Loucy (cell line): ENCODE data around the gene ZNF609.

Source experiments
- H2AFZ ChIP-seq: fragments of 200-600 bp; sonication (generic); 2 replicates; pipeline ENCODE4 v1.6.0; 2016; ENCODE audit warnings: antibody characterized with exemption, mild to moderate bottlenecking, low read length, moderate library complexity
- H3F3A ChIP-seq: fragments of 200-600 bp; 2 replicates; pipeline ENCODE4 v1.6.0; 2016; ENCODE audit warnings: antibody characterized with exemption, low read depth, mild to moderate bottlenecking
- H3K27me3 ChIP-seq: fragments of 200-600 bp; sonication (generic); 2 replicates; pipeline ENCODE4 v1.6.1; 2014; ENCODE audit warnings: low read length, mild to moderate bottlenecking; ENCODE audit not compliant: insufficient read depth, poor library complexity, severe bottlenecking
- H3K36me3 ChIP-seq: fragments of 200-600 bp; sonication (generic); 2 replicates; pipeline ENCODE4 v1.6.1; 2016; ENCODE audit warnings: low read length; ENCODE audit not compliant: insufficient read depth
- H3K4me1 ChIP-seq: fragments of 200-600 bp; sonication (generic); 2 replicates; pipeline ENCODE4 v1.5.1; 2014; ENCODE audit warnings: low read length, mild to moderate bottlenecking; ENCODE audit not compliant: insufficient read depth, poor library complexity, severe bottlenecking
- H3K4me2 ChIP-seq: fragments of 200-600 bp; sonication (generic); 2 replicates; pipeline ENCODE4 v1.6.0; 2014; ENCODE audit warnings: antibody characterized with exemption, low read length, low read depth, mild to moderate bottlenecking; ENCODE audit not compliant: poor library complexity, severe bottlenecking
- H3K4me3 ChIP-seq: fragments of 200-600 bp; sonication (generic); 2 replicates; pipeline ENCODE4 v1.5.1; 2014; ENCODE audit warnings: low read length, mild to moderate bottlenecking, mixed read lengths; ENCODE audit not compliant: poor library complexity, severe bottlenecking
- H3K79me2 ChIP-seq: fragments of 200-600 bp; sonication (generic); 2 replicates; pipeline ENCODE4 v1.6.1; 2014; ENCODE audit warnings: low read length; ENCODE audit not compliant: insufficient read depth
- H3K9ac ChIP-seq: fragments of 200-600 bp; sonication (generic); 2 replicates; pipeline ENCODE4 v1.6.0; 2014; ENCODE audit warnings: mild to moderate bottlenecking, low read depth, low read length, moderate library complexity; ENCODE audit not compliant: poor library complexity, severe bottlenecking
- H3K9me2 ChIP-seq: fragments of 200-600 bp; sonication (generic); replicated peaks from 2 replicates; pipeline ENCODE4 v1.6.1; 2016; ENCODE audit warnings: low read depth, low read length, mixed read lengths
- H3K9me3 ChIP-seq: fragments of 200-600 bp; sonication (generic); 2 replicates; pipeline ENCODE4 v1.6.1; 2014; ENCODE audit warnings: mild to moderate bottlenecking, antibody characterized with exemption, low read length, low read depth; ENCODE audit not compliant: insufficient read depth
- H4K20me1 ChIP-seq: fragments of 200-600 bp; sonication (generic); 2 replicates; pipeline ENCODE4 v1.6.0; 2014; ENCODE audit warnings: antibody characterized with exemption, low read length, mild to moderate bottlenecking; ENCODE audit not compliant: insufficient read depth, poor library complexity, severe bottlenecking
- CTCF ChIP-seq: fragments of 200-600 bp; sonication (generic); conservative IDR thresholded peaks from 2 replicates; pipeline ENCODE4 v1.5.1; 2014; ENCODE audit warnings: mild to moderate bottlenecking, antibody characterized with exemption, low read length
- EZH2phosphoT487 ChIP-seq: fragments of 200-600 bp; IDR thresholded peaks from 2 replicates; pipeline ENCODE4 v1.6.1; 2018; ENCODE audit warnings: antibody characterized with exemption, mild to moderate bottlenecking, moderate library complexity, borderline replicate concordance

Gene ZNF609

DNA sequence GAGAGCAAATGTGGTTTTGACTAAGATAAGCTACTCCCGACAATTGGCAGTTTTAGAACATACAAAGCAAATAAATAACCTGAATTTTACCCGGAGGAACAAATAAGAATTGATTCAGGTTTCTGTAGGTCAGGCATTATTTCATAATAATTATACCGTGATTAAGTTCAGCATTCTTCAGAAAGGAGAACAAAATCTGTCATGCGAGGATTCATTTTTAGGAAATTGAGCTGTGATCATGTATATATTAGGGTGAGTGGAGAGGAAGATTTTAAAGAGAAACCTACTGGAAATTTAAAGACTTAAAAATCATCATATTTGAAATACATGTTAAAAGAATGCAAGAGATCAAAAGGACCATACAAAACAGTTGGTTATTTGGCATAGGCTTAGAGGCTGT lies 20.5 kb downstream of the ZNF609 start:
- Histone ChIP-seq H3K9me2 (no peaks in the 10 kb centered on the region), H3K9me3 (no peaks in the 10 kb centered on the region), H3K79me2 (peaks cover 69% of the 10 kb centered on the region), H3K27me3 (no peaks in the 10 kb centered on the region), H2AFZ (no peak overlapping the region), H4K20me1 (peaks cover 20% of the 10 kb centered on the region), H3F3A (no peaks in the 10 kb centered on the region), H3K4me2 (no peak overlapping the region), H3K9ac (no peak overlapping the region), H3K4me1 (peaks cover 5% of the 10 kb centered on the region), H3K36me3 (peaks cover 6% of the 10 kb centered on the region; the same call in 1 of the 2 replicates), H3K4me3 (no peak overlapping the region)
- TF ChIP-seq CTCF (no peak), EZH2phosphoT487 (no peak)

DNA sequence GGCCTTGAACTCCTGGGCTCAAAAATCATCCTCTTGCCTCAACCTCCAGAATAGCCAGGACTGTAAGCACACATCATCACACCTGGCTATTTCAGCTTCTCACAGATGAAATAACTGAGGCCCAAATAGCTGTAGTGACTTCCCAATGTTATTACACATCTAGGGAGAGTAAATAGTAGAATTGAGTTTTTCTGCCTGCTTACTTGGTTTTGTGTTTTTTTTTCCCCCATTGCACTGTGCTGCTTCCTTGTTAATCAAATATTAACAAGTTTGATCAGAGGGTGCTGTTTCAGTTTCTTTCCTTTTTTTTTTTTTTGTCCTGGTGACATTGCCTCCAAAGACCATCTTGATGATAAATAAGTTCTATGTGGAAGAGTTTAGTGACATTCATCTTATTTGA lies 23.4 kb downstream of the ZNF609 start:
- Histone ChIP-seq H3K27me3 (no peaks in the 10 kb centered on the region), H3K4me2 (no peak overlapping the region), H3F3A (no peaks in the 10 kb centered on the region), H3K9me2 (no peaks in the 10 kb centered on the region), H3K36me3 (peaks cover 10% of the 10 kb centered on the region; the same call in 1 of the 2 replicates), H3K4me3 (no peak overlapping the region), H3K79me2 (peaks cover 52% of the 10 kb centered on the region), H4K20me1 (peaks cover 24% of the 10 kb centered on the region), H3K9ac (no peak overlapping the region), H3K9me3 (no peaks in the 10 kb centered on the region), H2AFZ (no peak overlapping the region), H3K4me1 (no peaks in the 10 kb centered on the region)
- no peak for TF ChIP-seq CTCF
- TF ChIP-seq EZH2phosphoT487: no peak

GRCh38 chr15:64485796-64486195 lies 25.4 kb downstream of the ZNF609 start:
- Histone ChIP-seq H3K36me3 (peaks cover 15% of the 10 kb centered on the region; the same call in 1 of the 2 replicates), H3K9ac (no peak overlapping the region), H4K20me1 (peaks cover 24% of the 10 kb centered on the region)

More at GRCh38 chr15:64485796-64486195, 25.4 kb downstream of the ZNF609 start:
- Histone ChIP-seq H3K79me2 (peaks cover 50% of the 10 kb centered on the region), H3K4me1 (no peaks in the 10 kb centered on the region), H3K4me3 (no peak overlapping the region), H3K27me3 (no peaks in the 10 kb centered on the region), H3K9me2 (no peaks in the 10 kb centered on the region), H3K9me3 (no peaks in the 10 kb centered on the region), H3F3A (no peaks in the 10 kb centered on the region), H3K4me2 (no peak overlapping the region), H2AFZ (no peak overlapping the region)
- TF ChIP-seq CTCF (no peak), EZH2phosphoT487 (no peak)
